Right forelimb (tissue), 1 donor: ENCODE measurements around the gene FCN2.

ENCODE experiments used
- DNase-seq: peaks from one replicate; pipeline ENCODE4 v3.0.0-alpha.2; 2018

Gene FCN2

DNA sequence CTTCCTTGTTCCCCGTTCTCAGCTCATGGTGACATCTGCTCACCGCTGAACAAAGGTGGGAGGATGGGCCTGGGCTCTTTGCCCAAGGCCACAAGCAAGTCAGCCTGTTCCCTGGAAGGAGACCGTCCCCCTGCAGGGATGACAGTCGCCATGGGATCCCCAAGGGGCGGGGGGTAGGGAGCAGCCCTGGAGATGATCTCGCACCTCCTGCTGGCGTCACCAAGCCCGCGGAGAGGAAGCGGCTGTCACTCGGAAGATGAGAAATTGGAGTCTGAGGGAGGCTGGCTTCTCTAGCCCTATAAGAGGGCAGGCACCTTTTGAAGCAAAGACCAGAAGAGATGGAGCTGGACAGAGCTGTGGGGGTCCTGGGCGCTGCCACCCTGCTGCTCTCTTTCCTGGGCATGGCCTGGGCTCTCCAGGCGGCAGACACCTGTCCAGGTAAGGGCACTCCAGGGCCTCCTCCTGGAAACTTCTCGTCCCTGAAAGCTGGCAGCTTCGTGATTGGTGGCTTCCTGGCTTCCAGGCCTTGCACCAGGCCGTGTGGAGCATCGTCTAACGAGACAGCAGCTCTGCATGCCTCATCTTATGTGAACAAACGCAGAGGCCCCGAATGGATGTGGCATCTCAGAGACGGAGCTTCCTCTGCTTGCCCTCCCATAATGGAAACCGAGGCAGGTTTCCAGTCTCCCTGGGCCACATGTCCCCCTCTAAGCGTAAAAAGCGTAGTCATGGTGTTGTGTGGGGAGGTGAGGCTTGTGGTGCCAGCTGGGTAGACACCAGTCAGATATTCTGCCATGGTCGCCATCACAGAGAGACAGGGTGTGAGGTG is at the start of gene FCN2:
FCN2 (plus strand) TSS at position 327 of the 829 bp plus-strand sequence; CDS start at position 339, 12 bp downstream.
- DNase-seq, result peak; percentile 38

- no peak for DNase-seq
Observed at GRCh38 chr9:134830926-134831720, 49.5 kb upstream of the FCN2 start.

DNA sequence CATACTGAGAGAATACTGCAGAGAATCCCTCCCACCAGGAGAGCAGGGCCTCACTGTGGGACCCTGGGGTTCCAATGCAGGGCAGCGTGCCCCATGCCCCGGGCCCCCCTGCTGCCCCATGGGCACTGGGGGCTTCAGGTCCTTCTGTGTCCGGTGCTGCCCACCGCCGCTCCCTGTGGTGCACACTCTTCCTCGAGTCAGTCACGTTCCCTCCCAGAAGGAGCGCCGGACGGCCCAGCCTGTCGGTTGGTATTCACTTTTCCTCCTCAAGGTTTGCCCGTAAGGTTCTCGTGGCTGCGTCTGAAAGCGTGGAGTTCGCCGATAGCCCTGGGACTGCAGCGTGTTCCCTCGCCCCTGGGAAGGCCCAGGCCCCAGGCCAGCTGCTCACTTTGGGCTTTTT is 48.1 kb upstream of the FCN2 start:
- DNase-seq, result no peak

- no peak for DNase-seq
Observed at GRCh38 chr9:134833294-134833880, 47.2 kb upstream of the FCN2 start.

GRCh38 chr9:134834217-134834956 is 46.2 kb upstream of the FCN2 start:
- no peak for DNase-seq

- DNase-seq, result no peak
Observed at GRCh38 chr9:134834957-134835419, 45.6 kb upstream of the FCN2 start.

- no peak for DNase-seq
Observed at GRCh38 chr9:134835448-134835847, 45.2 kb upstream of the FCN2 start.

- DNase-seq, result no peak
Observed at GRCh38 chr9:134835987-134836386, 44.6 kb upstream of the FCN2 start.

DNA sequence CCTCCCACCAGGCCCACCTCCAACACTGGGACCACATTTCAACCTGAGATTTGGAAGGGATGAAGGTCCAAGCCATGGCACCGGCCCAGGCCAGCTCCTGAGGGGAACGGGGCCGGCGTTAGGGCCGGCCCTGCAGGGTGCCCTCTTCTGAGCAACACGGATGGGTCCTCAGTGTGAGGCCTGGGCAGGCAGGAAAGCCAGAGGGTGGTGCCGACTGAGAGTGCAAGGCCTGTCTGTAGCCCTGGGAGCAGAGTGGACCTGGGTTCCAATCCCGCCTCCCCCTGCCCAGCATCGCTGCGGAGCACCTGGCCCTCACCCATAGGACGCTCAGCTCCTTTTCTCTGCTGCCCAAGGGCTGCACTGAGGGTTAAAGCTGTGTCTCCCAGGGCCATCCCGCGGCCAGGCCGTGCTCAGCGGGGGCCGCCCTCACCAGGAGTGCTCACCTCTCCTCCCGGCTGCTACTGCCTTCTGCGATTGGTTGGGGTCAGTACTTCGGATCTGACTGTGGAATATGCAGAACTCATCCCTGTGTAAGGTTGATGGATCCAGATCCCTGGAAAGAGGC is 44.1 kb upstream of the FCN2 start:
- DNase-seq, result no peak

DNA sequence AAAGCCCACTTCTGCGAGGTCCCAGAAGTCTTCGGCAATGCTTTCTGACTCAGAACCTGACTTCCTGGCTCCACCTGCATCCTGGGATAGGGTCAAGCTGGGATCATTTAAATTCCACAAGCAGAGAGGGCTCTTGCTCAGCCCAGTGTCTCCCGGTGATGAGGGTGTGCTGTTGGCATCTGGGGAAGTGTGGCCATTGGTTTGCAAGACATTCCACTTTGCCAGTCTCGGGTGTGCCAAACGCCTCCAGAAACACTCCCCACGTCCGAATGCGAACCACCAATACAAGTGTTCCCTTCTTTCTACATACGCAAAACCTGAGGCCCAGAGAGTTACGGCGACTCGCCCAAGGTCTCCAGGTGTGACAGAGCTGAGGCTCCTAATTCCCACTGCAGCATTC is 43.1 kb upstream of the FCN2 start:
- no peak for DNase-seq

DNA sequence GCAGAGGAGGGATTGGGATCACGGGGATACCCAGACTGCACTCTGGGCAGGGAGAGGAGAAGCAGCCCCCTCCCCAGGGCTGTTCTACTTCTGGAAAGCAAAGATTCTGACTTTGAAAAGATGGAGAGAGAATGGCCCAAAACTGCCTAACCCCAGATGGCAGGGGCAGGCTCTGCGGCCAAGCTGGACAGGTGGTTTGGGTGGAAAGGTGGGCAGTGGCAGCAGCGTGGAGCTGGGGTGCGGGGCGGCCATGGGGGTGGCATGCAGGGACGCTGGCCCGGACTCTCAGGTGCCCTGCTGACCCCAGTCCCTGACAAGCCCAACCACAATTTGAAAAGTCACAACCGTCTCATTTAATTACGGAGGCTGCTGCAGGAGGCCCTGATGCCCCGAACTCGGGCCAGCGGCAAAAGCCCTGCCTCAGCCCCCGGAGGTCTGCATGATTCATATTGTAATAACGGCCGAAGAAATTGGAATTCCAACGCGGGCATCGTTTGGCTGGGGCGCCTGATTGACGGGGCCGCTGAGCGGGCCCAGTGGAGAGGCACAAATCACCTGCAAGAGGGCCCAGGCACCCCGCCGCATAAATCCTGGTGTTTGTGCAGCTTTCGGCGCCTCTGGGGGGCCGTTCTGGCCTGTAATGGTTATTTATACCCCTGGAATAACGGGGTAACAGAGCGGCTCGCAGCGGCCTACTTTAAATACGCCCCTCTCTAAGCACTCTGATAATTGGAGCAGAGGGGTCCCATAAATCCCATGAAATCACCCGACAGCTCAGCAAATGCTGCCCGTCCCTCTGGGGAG is 41.8 kb upstream of the FCN2 start:
- DNase-seq, result no peak

- DNase-seq, result no peak
Observed at GRCh38 chr9:134839455-134840125, 41.0 kb upstream of the FCN2 start.

- no peak for DNase-seq
Observed at GRCh38 chr9:134840511-134840910, 40.1 kb upstream of the FCN2 start.

GRCh38 chr9:134841180-134841904 is 39.3 kb upstream of the FCN2 start:
- no peak for DNase-seq

DNA sequence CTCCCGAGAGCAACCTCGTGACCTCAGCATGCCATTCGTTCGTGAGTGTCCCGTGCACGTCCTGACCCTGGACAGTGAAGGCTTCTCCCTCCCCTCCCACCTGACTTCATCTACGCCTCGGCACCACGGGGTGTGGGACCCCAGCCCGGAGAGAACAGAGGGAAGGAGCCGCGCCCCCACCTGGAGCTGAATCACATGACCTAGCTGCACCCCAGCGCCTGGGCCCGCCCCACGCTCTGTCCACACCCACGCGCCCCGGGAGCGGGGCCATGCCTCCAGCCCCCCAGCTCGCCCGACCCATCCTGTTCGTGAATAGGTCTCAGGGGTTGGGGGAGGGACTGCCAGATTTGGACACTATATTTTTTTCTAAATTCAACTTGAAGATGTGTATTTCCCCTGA is 38.3 kb upstream of the FCN2 start:
- DNase-seq, result no peak

- no peak for DNase-seq
Observed at GRCh38 chr9:134843740-134844139, 36.9 kb upstream of the FCN2 start.

DNA sequence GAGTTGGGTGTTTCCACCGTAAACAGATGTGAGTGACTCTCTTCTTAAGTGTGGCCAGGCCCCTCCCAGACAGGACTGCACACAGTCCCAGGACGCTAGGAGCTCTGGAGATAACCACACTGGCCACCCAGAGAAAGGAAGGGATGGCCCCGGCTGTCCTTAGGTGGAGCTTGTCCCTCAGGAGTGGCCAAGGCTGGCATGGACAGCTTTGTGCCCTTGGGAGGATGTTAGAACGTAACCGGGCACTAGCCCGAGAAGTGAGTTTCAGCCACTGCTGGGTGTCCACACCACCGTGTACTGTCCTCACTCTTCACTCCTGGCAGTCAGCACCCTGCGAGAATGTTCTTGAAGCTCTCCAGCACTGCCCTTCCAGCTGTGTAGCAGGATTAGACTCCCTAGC is 35.8 kb upstream of the FCN2 start:
- DNase-seq, result no peak

GRCh38 chr9:134846187-134846586 is 34.4 kb upstream of the FCN2 start:
- DNase-seq, result no peak

GRCh38 chr9:134846699-134847098 is 33.9 kb upstream of the FCN2 start:
- DNase-seq, result no peak

- DNase-seq, result no peak
Observed at GRCh38 chr9:134847138-134847537, 33.5 kb upstream of the FCN2 start.
